NCI-H748 treated with DMSO at 0.1 percent for 48 hours (cell line): Measurements from ENCODE around the gene EPN2.

Experiments
- DNase-seq: peaks from one replicate; lab custom pipeline; 2025; lab: John Stamatoyannopoulos, UW

EPN2 gene

DNA sequence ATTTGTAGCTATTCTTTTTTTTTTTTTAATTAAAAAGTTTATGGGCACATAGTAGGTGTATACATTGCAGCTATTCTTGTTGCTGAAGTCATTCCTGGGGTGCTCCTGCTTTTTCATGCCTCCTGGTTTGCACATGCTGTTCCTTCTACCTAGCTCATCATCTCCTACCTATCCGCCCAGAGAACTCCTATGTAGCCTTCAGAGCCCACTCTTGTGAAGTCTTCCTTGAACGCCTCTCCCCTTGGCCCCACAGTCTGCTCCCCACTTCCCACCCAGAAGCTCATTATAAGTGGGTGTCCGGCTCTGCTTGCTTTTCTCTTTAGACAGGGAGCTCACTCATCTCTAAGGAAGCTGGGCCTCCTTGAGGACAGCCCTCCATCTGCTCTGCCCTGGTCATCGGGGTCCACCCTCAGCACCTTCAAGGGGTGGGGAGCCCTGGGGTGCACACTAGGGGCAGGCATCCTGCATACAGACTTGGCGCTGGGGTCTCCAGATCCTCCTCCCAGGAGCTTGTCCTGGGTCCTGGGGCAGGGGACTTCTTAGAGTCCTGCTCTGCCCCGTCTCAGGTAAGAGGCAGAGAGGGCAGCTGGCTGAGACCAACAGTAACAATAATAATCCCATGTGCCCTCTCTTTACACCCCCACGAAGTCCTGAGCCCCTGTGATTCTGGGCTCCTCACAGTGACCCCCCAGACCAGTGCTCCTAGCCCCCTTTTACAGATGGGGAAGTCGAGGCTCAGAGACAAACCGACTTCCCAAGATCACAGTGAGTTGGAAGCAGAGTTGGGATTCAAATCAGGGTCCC is 128.9 kb downstream of the EPN2 start:
- DNase-seq: no peak

DNA sequence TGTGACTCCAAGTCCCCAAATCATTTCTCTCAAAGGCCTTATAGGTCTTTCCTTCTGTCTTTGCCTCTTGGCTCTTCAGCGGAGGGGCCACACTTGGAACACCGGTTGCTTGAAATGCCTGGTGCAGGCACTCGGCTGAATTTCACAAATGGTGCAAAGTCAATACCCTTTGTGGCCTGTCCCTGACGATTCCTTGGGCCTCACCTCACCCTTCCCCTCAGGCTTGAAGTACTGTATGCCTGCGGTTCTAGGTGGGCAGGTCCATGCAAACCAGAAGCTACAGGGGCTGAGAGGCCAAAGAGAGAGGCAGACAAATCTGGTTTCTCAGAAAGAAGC is 129.4 kb downstream of the EPN2 start:
- no peak for DNase-seq

DNA sequence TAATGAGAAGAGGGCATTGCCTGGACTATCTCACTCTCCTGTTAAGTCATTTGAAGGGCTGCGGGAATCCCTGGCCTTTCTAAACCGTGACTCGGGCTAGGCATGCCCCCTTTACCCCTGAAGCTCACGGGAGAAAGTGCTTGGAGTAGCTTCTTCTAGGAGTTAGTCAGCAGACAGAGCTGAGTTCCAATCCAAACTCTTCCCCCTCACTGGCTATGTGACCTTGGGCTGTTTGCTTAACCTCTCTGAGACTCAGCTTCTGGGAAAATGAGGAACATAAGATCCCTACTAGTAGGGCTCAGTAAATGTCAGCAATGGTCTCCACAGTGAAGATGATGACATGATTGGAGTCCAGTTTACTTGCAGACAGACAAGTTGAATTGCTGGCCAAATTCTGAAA is 131.1 kb downstream of the EPN2 start:
- DNase-seq: no peak

DNA sequence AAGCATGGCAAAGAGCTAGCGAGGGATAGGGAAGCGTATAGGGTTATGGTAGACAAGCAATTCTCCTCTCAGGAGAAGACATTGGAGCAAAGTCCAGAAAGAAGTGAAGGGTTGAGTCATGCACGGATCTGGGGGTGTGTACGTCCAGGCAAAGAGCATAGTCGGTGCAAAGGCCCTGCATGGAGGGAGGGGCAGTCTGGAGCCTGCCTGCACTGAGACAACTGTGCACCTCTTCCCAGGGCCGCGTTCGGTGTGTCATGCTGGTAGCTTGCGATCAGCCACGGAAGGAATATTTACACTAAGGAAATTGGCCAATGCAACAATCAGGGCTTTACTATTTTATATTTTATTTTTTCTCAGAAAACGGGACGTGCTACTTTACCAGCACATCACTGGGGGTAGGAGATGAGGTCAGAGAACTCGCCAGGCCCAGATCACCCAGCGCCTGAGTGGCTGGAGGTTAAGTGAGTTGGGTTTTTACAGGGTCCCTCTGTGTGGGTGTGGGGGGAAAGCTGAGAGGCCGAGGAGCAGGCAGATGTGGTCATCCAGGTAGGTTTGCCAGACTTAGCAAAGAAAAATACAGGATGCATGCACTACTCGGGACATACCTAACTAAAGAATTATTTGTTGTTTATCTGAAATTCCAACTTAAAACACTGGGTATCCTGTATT is 132.1 kb downstream of the EPN2 start:
- no peak for DNase-seq

DNA sequence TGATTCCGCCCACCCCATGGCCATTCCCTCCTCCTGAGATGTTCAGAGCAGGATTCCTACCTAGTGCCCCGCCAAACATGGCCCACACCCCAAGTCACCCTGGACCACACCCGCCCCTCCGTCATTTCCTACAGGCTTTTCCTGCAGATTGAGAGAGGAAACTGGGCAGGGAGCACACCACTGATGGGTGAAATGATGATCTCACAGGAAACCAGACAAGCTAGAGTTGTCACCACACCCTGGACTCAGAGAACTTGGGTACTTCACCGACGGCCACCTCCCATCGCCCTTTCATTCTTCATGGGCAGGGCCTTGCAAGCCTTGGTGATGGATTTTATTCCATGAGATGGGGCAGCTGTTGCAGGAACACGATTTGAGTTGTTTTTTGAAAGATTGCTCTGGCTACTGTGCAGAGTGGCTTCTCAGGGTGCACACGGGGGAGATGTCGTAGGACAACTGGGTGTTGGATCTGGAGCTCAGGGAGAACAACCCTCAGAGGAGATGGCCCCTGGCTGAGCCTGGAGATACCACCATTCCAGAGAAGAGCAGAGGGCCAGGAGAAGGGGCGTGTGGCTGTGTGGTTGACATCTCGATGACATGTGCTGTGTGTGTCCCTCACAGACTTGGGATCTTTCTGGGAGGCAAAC is 132.8 kb downstream of the EPN2 start:
- DNase-seq: no peak

DNA sequence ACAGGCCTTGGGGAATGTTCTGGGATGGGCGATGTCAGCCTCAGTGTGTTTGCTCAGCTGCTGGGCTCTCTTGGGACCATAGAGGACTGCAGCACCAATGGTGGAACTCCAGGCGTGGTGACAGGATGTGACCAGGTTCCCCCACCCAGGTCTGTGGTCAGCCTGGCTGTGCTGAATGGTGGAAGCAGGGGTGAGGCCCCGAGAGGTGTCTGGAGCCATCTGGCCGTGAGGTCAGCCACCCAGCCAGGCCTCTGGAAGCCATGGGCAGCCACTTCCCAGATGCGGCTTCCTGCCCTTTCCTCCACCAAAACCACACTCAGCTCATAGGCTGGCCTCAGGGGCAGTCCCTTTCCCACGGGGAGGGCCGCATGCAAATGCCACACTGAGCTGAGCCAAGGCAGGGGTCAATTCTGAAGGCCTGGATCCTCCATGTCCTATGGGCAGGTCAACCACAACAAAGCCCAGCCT is 133.4 kb downstream of the EPN2 start:
- no peak for DNase-seq

DNA sequence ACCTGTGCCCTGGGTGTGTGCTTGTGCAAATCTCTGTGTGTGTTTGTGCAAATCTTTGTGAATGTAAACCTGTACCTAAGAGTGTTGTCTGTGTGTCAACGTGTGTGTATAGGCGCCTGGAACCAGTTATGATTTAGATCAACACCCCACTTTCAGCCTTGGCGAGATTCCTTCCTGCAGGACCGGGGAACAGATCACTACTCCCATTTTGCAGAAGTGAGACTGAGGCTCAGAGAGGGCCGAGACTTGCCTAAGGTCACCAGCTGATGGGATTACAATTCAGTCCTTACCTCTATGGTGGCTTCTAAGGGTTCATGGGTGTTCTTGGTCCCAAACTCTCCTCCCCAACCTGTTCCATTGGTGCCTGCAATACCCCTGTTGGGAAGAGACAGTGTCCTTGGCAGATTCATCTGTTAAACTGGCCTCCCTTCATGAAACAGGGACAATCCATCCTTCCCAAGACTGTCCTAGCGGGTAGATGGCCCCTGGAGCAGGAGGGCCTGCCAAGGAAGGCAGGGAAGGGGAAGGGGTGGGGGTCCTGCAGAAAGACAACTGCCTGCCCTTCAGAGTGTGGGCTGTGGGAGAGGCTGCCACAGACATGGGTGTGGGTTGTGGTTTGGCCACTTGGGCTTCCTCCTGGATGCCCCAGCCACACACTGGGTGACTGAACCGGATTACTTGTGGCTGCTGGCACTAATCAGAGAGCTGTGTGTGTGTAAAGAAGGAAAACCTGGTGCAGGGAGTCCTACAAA is 134.3 kb downstream of the EPN2 start:
- no peak for DNase-seq

DNA sequence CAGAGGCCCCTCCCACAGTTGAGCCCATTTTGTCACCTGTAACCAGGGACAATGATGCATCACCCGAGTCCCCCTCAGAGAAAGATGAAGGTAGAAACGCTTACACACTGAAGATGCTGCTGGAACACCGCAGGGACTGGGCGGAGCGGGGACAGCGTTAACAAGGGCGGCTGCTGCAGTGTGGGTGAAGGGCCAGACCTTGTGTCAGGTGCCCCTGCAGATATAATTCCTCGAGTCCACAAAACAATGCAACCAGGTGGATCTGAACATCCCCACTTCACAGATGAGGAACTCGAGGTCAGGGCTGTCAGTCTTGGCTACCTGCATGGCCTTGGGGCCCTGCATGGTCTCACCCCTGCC is 134.8 kb downstream of the EPN2 start:
- DNase-seq: no peak

DNA sequence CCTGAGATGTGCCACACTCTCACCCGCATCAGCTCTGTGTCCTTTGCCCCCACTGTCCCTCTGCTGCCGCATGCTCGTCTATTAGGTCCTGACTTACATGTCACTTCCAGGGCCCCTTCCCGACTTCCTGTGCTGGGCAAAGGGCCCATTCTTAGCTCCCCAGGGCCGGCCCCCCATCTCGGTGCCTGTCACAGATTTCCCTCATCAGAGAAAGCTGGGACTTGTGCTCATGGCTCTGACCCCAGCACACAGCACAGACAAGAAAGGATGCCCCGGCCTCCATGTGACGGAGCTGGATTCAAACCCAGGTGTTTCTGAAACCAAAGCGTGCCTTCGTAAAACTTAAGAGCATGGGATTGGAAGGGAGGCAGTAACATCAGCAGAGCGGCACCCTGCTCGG is 135.3 kb downstream of the EPN2 start:
- no peak for DNase-seq

DNA sequence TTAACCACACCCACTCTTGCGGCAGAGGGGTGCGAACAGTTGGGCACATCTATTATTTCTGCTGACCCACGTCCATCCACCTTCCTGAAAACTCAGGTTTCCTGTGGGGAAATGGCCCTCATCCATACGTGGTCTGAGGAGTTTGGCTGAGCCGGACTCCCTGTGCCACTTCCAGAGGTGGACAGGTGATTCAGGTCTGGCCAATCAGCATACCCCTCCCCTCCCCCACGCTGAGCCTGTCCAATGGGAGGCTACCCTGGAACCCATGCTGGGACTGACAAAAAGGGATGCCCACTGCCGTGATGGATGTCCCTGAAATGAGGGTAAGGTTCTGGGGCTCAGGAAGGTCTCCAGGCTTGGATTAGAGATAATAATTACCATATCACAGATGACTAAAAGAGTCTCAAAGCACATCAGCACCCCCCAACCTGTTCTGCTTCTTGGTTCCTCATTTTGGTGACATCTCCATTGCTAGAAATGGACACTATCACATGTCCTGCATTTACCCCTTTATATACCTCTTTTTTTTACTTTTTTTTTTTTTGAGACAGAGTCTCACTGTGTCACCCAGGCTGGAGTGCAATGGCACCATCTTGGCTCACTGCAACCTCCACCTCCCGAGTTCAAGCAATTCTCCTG is 135.8 kb downstream of the EPN2 start:
- DNase-seq: no peak

DNA sequence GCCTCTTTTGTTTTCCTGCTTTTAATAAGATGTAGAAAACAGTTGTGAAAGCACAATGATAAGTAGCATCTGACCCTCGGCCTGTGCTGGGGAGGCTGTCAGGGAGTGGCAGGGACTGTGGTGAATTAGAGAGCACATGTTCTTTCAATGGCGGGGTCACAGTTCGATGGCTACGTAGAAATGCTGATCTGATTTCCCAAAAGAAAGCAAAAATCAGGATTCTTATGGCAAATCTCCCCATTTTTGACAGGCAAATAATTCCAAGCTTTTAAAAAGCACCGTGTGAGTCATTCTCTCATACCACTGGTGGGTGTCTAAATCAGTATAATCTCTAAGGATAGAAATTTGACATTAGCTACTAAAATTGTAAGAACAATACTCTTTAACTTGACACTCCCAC is 137.0 kb downstream of the EPN2 start:
- no peak for DNase-seq

DNA sequence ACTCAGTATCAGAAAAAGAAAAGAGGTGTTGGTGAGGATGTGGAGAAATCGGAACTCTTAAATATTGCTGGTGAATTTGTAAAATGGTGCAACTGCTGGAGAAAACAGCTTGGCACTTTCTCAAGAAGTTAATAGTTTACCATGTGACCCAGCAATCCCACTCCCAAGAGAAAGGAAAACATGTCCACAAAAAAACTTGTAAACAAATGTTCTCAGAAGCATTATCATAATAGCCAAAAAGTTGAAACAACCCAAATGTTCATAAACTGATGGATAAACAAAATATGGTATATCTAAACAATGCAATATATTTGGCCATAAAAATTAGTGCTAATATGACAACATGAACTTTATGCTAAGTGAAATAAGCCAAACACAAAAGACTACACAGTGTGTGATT is 138.6 kb downstream of the EPN2 start:
- no peak for DNase-seq

DNA sequence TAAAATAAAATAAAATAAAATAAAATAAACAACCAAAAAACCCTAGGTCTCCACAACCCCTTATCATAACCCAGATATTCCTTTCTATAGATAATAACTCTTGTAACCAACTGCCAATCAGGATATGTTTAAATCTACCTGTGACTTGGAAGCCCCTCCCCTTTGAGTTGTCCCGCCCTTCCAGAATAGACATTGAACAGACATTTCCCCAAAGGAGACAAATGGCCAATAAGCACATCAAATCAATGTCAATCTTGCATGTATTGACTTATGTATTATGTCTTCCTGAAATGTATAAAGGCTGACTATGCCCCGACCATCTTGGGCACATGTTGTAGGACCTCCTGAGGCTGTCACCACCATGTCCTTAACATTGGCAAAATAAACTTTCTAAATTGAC is 139.6 kb downstream of the EPN2 start:
- peak; percentile 66 for DNase-seq

DNA sequence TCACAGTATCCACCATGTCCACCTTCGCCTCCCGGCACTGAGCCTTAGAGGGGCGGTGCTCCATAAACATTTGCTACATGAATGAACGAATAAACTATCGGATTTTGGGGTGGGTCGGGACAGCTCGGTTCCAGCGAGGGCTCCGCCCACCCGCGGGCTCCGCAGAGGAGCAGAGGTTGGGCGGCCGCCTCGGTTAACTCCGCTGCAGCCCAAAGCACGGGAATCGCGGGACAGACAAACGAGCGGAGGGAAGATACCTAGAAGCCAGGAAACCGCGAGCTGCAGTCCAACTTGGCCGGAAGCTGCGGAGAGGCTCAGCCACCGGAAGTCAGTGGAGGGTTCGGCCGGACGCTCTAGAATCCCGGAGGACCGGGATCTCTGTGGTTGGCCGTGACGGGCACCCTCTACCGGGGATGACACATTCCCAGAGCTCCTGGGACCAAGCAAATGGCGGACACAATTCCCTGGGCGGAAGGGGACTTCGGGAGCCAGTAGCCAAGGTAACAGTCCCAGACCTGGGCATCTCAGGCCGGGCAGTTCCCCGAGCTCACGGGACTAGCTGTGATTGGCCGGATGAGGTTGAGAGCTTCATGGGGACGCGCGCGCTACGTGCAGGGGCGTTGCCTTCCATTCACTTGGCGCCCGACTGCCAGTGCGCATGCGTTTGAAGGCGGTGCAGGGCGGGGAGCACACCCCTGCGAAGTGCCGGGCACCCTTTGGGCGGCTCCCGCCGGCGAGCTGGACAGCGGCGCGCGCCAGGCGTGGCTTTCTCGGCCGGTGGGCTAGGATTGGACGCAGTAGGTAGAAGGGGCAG is 140.6 kb downstream of the EPN2 start:
- DNase-seq: peak; percentile 99

DNA sequence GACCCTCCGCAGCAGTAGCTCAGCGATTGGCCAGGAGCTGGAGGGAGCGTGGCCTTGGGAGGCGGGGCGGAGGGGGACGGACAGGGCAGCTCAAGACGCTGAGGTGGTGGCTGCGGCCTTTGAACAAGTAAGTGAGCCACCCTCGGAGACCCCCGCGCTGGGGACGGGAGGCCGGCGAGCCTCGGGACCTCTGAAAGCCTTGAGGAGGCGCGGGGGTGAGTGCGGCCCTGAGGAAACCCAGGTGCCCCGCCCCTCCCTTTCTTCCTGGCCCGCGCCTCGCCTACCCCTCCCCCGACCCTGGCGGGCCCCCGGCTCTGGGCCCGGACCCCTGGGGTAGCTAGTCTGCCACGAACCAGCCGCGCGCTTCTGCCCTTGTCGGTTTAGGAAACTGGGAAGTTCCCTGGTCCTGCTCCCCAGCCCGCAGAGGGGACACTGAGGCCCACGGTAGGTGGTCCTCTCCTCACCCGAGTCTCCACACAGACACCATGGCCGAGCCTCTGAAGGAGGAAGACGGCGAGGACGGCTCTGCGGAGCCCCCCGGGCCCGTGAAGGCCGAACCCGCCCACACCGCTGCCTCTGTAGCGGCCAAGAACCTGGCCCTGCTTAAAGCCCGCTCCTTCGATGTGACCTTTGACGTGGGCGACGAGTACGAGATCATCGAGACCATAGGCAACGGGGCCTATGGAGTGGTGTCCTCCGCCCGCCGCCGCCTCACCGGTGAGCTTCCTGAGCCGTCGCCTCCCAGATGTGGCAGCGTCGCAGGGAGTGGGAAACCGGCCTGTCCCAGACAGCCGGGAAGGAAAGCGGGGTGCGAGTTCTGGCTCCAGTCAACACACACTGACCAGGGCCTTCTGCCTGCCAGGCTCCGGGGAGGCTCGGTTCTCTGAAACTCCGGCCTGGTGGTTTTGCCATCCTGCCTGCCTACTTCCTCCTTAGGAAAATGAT is 141.5 kb downstream of the EPN2 start, which contains the start of gene MAPK7:
TSS of gene MAPK7 (plus strand) at position 83 of the 945 bp plus-strand sequence. CDS start at position 486, 403 bp downstream.
- DNase-seq: no peak

DNA sequence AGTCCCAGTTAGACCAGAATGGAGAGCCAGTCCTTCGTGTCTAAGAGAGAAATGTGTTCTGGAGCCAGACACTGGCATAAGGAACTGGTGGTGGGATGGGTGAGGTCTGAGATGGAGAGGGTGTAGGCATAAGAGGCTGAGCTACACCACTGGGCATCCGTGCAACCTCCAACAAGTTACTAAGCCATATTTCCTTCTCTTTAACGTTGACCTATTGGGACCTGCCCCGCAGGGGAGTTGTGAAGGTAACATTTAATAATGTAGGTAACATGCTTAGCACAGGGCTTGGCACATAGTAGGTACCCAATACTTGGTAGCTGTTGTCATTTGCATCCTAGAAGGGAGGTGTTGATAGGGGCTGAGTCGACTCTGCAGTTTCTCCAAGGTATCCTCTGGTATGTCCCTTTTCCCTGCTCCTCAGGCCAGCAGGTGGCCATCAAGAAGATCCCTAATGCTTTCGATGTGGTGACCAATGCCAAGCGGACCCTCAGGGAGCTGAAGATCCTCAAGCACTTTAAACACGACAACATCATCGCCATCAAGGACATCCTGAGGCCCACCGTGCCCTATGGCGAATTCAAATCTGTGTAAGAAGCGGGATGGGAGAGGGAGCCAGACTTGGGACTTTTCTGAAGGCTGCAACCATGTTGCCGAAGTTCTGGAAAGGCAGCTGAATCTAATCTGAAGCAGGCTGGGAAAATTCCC is 142.3 kb downstream of the EPN2 start:
- DNase-seq: no peak

DNA sequence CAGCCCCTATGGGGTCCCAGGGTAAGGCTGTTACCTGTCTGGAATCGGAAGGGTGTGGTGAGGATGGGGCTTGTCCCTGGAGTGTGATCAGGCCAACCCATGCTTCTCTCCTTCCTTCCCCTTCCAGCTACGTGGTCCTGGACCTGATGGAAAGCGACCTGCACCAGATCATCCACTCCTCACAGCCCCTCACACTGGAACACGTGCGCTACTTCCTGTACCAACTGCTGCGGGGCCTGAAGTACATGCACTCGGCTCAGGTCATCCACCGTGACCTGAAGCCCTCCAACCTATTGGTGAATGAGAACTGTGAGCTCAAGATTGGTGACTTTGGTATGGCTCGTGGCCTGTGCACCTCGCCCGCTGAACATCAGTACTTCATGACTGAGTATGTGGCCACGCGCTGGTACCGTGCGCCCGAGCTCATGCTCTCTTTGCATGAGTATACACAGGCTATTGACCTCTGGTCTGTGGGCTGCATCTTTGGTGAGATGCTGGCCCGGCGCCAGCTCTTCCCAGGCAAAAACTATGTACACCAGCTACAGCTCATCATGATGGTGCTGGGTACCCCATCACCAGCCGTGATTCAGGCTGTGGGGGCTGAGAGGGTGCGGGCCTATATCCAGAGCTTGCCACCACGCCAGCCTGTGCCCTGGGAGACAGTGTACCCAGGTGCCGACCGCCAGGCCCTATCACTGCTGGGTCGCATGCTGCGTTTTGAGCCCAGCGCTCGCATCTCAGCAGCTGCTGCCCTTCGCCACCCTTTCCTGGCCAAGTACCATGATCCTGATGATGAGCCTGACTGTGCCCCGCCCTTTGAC is 143.5 kb downstream of the EPN2 start:
- DNase-seq: no peak

DNA sequence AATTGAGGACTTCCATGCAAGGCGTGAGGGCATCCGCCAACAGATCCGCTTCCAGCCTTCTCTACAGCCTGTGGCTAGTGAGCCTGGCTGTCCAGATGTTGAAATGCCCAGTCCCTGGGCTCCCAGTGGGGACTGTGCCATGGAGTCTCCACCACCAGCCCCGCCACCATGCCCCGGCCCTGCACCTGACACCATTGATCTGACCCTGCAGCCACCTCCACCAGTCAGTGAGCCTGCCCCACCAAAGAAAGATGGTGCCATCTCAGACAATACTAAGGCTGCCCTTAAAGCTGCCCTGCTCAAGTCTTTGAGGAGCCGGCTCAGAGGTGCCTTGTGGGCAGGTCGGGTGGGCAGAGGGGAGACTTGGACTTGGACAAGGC is 144.2 kb downstream of the EPN2 start:
- DNase-seq: no peak
